D721Med (cell line): ENCODE results near the gene STOML1.

Experiments used
- DNase-seq: peaks from one replicate; pipeline ENCODE4 v3.0.0; 2011; ENCODE audit warnings: low spot score; ENCODE audit not compliant: insufficient read length
- FAIRE-seq: peaks from 2 replicates; lab custom pipeline; 2011; peaks lifted over from hg19 to GRCh38; lab: Jason Lieb, UNC
- CTCF ChIP-seq: IDR thresholded peaks from 2 replicates; pipeline ENCODE4 v1.5.1; 2012; ENCODE audit warnings: mild to moderate bottlenecking, control low read depth; ENCODE audit not compliant: insufficient read depth; ENCODE audit errors: missing control alignments

Gene STOML1

GRCh38 chr15:73954188-73955145 is 37.6 kb downstream of the STOML1 start:
- no peak for FAIRE-seq
- TF ChIP-seq CTCF: no peak
- DNase-seq: no peak

- DNase-seq (peak; percentile 10), FAIRE-seq (no peak)
- TF ChIP-seq CTCF: no peak
Measured at GRCh38 chr15:73952913-73953750, 39.0 kb downstream of the STOML1 start.

- no peak for TF ChIP-seq CTCF
- FAIRE-seq (no peak), DNase-seq (no peak)
Measured at GRCh38 chr15:73952171-73952912, 39.8 kb downstream of the STOML1 start.

- DNase-seq (no peak), FAIRE-seq (no peak)
- no peak for TF ChIP-seq CTCF
Measured at GRCh38 chr15:73951601-73952000, 40.5 kb downstream of the STOML1 start.

GRCh38 chr15:73950831-73951561 is 41.1 kb downstream of the STOML1 start:
- FAIRE-seq (no peak), DNase-seq (peak; percentile 96)
- TF ChIP-seq CTCF: peak; percentile 84

GRCh38 chr15:73950479-73950830 is 41.6 kb downstream of the STOML1 start:
- DNase-seq: no peak
- no peak for TF ChIP-seq CTCF
- FAIRE-seq: peak; percentile 21
